ENCODE data around the gene B9D1. TPM values are rescaled to one million over a fixed set of nuclear protein-coding genes. Genes with fewer than 3 reads are reported as not detected.

B9D1 gene
- total RNA-seq, 1 experiment from 2014 or later, result 11.5 TPM

GRCh38 chr17:19402171-19402570 lies 39.6 kb upstream of the B9D1 start:
- BruUV-seq (replicated peaks), result no TSS peak

GRCh38 chr17:19401321-19402010 lies 38.9 kb upstream of the B9D1 start:
- no peaks in the 10 kb centered on the region for H3K27me3 ChIP-seq (replicated peaks; ENCODE audit: control insufficient read depth, insufficient read depth, low read length)
- CTCF ChIA-PET, result no interaction called here
- no peak for TF ChIP-seq CTCF (IDR thresholded peaks at IDR 0.05; ENCODE audit: insufficient read depth in 1 of 2, low read depth in 1 of 2, low read length in 1 of 2, severe bottlenecking in 1 of 2, unreplicated experiment in 1 of 2)
- POLR2A ChIA-PET, result no interaction called here
- no peaks in the 10 kb centered on the region for H3K9me3 ChIP-seq
- no peaks in the 10 kb centered on the region for H3K9me3 Mint-ChIP-seq (ENCODE audit: unreplicated experiment)
- DNase-seq, result no peak
- H3K4me1 Mint-ChIP-seq (ENCODE audit: low read depth, unreplicated experiment), result no peaks in the 10 kb centered on the region
- H3K4me3 Mint-ChIP-seq (ENCODE audit: unreplicated experiment), result no peak overlapping the region
- no peak overlapping the region for H3K27ac Mint-ChIP-seq (ENCODE audit: unreplicated experiment)
- BruUV-seq (replicated peaks), result no TSS peak
- no peaks in the 10 kb centered on the region for H3K36me3 Mint-ChIP-seq (ENCODE audit: insufficient read depth, unreplicated experiment)
- no peak overlapping the region for H3K4me3 ChIP-seq (ENCODE audit: low read depth, low read length)
- no peaks in the 10 kb centered on the region for H3K4me1 ChIP-seq
- H3K27me3 Mint-ChIP-seq (ENCODE audit: insufficient read depth, unreplicated experiment), result peaks cover 7% of the 10 kb centered on the region
- intact Hi-C loops (cut with micrococcal nuclease; ENCODE audit: unreplicated experiment), result no loop called here
- no peaks in the 10 kb centered on the region for H3K36me3 ChIP-seq (ENCODE audit: control insufficient read depth, insufficient read depth, low read length)

More at GRCh38 chr17:19402171-19402570, 39.6 kb upstream of the B9D1 start:
- Mint-ChIP-seq H3K4me3 (ENCODE audit: unreplicated experiment) (no peak overlapping the region), H3K36me3 (ENCODE audit: insufficient read depth, unreplicated experiment) (no peaks in the 10 kb centered on the region), H3K27ac (ENCODE audit: unreplicated experiment) (no peak overlapping the region), H3K4me1 (ENCODE audit: low read depth, unreplicated experiment) (no peaks in the 10 kb centered on the region), H3K27me3 (ENCODE audit: insufficient read depth, unreplicated experiment) (peaks cover 3% of the 10 kb centered on the region), H3K9me3 (ENCODE audit: unreplicated experiment) (no peaks in the 10 kb centered on the region)
- Histone ChIP-seq H3K4me3 (ENCODE audit: low read depth, low read length) (no peak overlapping the region), H3K27me3 (replicated peaks; ENCODE audit: control insufficient read depth, insufficient read depth, low read length) (no peaks in the 10 kb centered on the region), H3K36me3 (ENCODE audit: control insufficient read depth, insufficient read depth, low read length) (no peaks in the 10 kb centered on the region), H3K9me3 (no peaks in the 10 kb centered on the region), H3K4me1 (no peaks in the 10 kb centered on the region)
- ChIA-PET POLR2A (no interaction called here), CTCF (no interaction called here)
- intact Hi-C loops (cut with micrococcal nuclease; ENCODE audit: unreplicated experiment), result no loop called here
- no peak for DNase-seq
- no peak for TF ChIP-seq CTCF (IDR thresholded peaks at IDR 0.05; ENCODE audit: insufficient read depth in 1 of 2, low read depth in 1 of 2, low read length in 1 of 2, severe bottlenecking in 1 of 2, unreplicated experiment in 1 of 2)

GRCh38 chr17:19399750-19400450 lies 37.4 kb upstream of the B9D1 start:
- no peak overlapping the region for H3K4me3 ChIP-seq (ENCODE audit: low read depth, low read length)
- ChIA-PET POLR2A (no interaction called here), CTCF (interaction anchor here (0.6 kb wide), 1 partner anchor 52 kb away, joined by 3 read pairs; no protein-coding TSS in a partner anchor)
- TF ChIP-seq CTCF (IDR thresholded peaks at IDR 0.05; ENCODE audit: insufficient read depth in 1 of 2, low read depth in 1 of 2, low read length in 1 of 2, severe bottlenecking in 1 of 2, unreplicated experiment in 1 of 2), result no peak
- H3K27me3 Mint-ChIP-seq (ENCODE audit: insufficient read depth, unreplicated experiment), result peaks cover 7% of the 10 kb centered on the region
- H3K4me1 ChIP-seq, result no peaks in the 10 kb centered on the region
- H3K36me3 ChIP-seq (ENCODE audit: control insufficient read depth, insufficient read depth, low read length), result no peaks in the 10 kb centered on the region
- no peaks in the 10 kb centered on the region for H3K36me3 Mint-ChIP-seq (ENCODE audit: insufficient read depth, unreplicated experiment)
- no peak overlapping the region for H3K4me3 Mint-ChIP-seq (ENCODE audit: unreplicated experiment)
- no peak for DNase-seq
- H3K27me3 ChIP-seq (replicated peaks; ENCODE audit: control insufficient read depth, insufficient read depth, low read length), result no peaks in the 10 kb centered on the region
- no peaks in the 10 kb centered on the region for H3K9me3 Mint-ChIP-seq (ENCODE audit: unreplicated experiment)
- H3K4me1 Mint-ChIP-seq (ENCODE audit: low read depth, unreplicated experiment), result no peaks in the 10 kb centered on the region
- BruUV-seq (replicated peaks), result no TSS peak
- no peaks in the 10 kb centered on the region for H3K9me3 ChIP-seq
- intact Hi-C loops (cut with micrococcal nuclease; ENCODE audit: unreplicated experiment), result no loop called here
- no peak overlapping the region for H3K27ac Mint-ChIP-seq (ENCODE audit: unreplicated experiment)

Measured in Caco-2 (cell line).